HFFc6 (cell line): Measurements from ENCODE around the gene SFTPB. TPM values are rescaled to one million over a fixed set of nuclear protein-coding genes. Genes with fewer than 3 reads are reported as not detected.

Experiments used
- DNase-seq: peaks from one replicate; pipeline ENCODE4 v3.0.0-alpha.2; 2018
- H3K27ac Mint-ChIP-seq: 2 replicates; pipeline ENCODE4 v1.8.0; 2020; ENCODE audit warnings: mild to moderate bottlenecking, mixed read lengths
- H3K27me3 Mint-ChIP-seq: 2 replicates; pipeline ENCODE4 v1.8.0; 2021; ENCODE audit warnings: mild to moderate bottlenecking, moderate library complexity, mixed read lengths; ENCODE audit not compliant: insufficient read depth
- H3K36me3 Mint-ChIP-seq: 2 replicates; pipeline ENCODE4 v1.8.0; 2021; ENCODE audit warnings: low read depth, mixed read lengths
- H3K4me1 Mint-ChIP-seq: 2 replicates; pipeline ENCODE4 v1.8.0; 2020; ENCODE audit warnings: low read depth, mixed read lengths
- H3K4me3 Mint-ChIP-seq: 2 replicates; pipeline ENCODE4 v1.8.0; 2020; ENCODE audit warnings: mild to moderate bottlenecking, moderate library complexity, mixed read lengths
- H3K9me3 Mint-ChIP-seq: 2 replicates; pipeline ENCODE4 v1.8.0; 2020; ENCODE audit warnings: mild to moderate bottlenecking, mixed read lengths
- total RNA-seq, 6 experiments: library from RNA; stranded (reverse); fragmentation: NEBNext Ultra II Directional; extraction: Animal tissue kit (Norgen Biotek cat#: 25700); gene quantifications; 2 replicates in 1 of 6; 3 replicates in 5 of 6; pipeline ENCODE4 v1.2.3, GENCODE V29; 2021
- TF ChIP-seq, protein P1 (sequence below): fragments of 200-600 bp; sonication (generic); IDR thresholded peaks from 2 replicates; pipeline ENCODE4 v1.5.0; 2021; ENCODE audit warnings: antibody characterized with exemption, mild to moderate bottlenecking

The SFTPB gene
- total RNA-seq, 6 experiments from 2014 or later, result not detected

DNA sequence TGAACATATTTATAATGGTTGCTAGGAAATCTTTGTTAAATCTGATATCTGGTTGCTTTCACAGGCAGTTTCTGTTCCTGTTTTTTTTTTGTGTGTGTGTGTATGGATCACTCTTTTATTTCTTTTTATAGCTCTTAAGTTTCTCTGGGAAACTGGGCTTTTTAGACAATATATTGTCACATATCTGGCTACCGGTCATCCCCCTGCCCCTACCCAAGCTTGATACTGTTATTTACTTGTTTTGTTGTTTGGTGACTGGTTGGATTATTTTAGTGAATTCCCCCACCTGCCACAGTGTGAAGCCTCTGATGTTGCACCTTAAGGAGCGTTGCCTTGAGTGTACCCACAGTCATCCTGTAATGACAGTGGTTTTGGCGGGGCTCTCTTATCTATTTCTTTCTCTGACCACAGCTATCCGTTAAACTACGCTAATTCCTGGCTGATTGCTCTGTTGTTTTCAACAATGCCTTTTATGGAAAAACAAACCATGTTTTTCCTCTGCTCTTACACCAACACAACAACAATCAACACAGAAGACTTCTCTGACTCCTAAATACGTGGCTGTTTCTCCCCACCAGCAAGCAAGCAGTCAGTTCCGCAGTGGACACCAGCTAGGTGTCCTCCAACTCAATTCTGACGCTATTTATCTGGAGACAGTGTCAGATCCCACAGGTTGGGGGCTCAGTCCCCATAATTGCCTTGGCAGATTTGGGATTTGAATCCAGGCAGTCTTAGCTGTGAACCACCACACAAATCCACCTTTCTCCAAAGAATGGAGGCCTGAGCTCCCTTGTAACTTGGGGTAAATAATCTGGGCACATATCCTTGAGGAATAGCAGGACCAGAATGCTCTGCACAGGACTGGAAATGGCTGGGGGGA is 37.0 kb upstream of the SFTPB start:
- no peaks in the 10 kb centered on the region for H3K9me3 Mint-ChIP-seq
- no peak overlapping the region for H3K4me3 Mint-ChIP-seq
- TF ChIP-seq, protein P1, sequence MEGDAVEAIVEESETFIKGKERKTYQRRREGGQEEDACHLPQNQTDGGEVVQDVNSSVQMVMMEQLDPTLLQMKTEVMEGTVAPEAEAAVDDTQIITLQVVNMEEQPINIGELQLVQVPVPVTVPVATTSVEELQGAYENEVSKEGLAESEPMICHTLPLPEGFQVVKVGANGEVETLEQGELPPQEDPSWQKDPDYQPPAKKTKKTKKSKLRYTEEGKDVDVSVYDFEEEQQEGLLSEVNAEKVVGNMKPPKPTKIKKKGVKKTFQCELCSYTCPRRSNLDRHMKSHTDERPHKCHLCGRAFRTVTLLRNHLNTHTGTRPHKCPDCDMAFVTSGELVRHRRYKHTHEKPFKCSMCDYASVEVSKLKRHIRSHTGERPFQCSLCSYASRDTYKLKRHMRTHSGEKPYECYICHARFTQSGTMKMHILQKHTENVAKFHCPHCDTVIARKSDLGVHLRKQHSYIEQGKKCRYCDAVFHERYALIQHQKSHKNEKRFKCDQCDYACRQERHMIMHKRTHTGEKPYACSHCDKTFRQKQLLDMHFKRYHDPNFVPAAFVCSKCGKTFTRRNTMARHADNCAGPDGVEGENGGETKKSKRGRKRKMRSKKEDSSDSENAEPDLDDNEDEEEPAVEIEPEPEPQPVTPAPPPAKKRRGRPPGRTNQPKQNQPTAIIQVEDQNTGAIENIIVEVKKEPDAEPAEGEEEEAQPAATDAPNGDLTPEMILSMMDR, result no peak
- peaks cover 70% of the 10 kb centered on the region for H3K4me1 Mint-ChIP-seq
- peaks cover 5% of the 10 kb centered on the region; the same call in 1 of the 2 replicates for H3K27me3 Mint-ChIP-seq
- no peaks in the 10 kb centered on the region for H3K36me3 Mint-ChIP-seq
- DNase-seq, result no peak
- peak overlapping the region; percentile 12 for H3K27ac Mint-ChIP-seq

DNA sequence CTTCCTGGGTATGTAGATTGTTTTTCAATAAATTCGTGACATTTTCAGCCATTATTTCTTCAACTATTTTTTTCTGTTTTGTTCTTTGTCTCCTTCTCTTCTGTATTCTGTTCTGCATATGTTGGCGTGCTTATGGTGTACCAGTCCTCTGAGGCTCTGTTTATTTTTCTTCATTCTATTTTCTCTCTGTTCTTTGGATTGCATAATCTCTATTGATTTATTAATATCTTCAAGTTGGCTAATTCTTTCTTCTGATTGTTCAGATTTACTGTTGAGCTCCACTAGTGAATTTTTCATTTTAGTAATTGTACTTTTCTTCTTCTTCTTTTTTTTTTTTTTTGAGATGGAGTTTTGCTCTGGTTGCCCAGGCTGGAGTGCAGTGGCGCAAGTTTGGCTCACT is 36.0 kb upstream of the SFTPB start:
- H3K4me1 Mint-ChIP-seq, result peaks cover 62% of the 10 kb centered on the region

DNA sequence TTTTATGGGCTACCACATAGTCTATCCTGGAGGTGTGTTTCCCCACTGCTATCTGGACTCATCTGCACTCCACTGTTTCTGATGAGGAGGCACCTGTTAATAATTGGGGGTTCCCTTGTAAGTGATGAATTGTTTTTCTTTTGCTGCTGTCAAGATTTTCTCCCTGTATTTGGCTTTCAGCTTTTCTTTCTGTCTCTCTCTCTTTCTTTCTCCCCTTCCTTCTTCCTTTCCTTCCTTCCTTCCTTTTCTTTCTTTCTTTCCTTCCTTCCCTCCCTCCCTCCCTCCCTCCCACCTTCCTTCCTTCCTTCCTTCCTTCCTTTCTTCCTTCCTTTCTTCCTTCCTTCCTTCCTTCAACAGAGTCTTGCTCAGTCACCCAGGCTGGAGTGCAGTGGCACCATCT is 35.3 kb upstream of the SFTPB start:
- no peak for DNase-seq
- TF ChIP-seq, protein P1, result no peak
- H3K27ac Mint-ChIP-seq, result 0 out of 2 replicates have a peak overlapping the region, but pooled peaks have one; percentile 78
- peaks cover 62% of the 10 kb centered on the region for H3K4me1 Mint-ChIP-seq
- no peaks in the 10 kb centered on the region for H3K9me3 Mint-ChIP-seq
- peak overlapping the region; percentile 68 for H3K4me3 Mint-ChIP-seq
- no peaks in the 10 kb centered on the region for H3K36me3 Mint-ChIP-seq
- H3K27me3 Mint-ChIP-seq, result peaks cover 6% of the 10 kb centered on the region; the same call in 1 of the 2 replicates

More for the DNA sequence above, 36.0 kb upstream of the SFTPB start:
- no peak for DNase-seq
- peaks cover 5% of the 10 kb centered on the region; the same call in 1 of the 2 replicates for H3K27me3 Mint-ChIP-seq
- H3K9me3 Mint-ChIP-seq, result no peaks in the 10 kb centered on the region
- no peak overlapping the region for H3K27ac Mint-ChIP-seq
- TF ChIP-seq, protein P1, result no peak
- H3K4me3 Mint-ChIP-seq, result no peak overlapping the region
- no peaks in the 10 kb centered on the region for H3K36me3 Mint-ChIP-seq

DNA sequence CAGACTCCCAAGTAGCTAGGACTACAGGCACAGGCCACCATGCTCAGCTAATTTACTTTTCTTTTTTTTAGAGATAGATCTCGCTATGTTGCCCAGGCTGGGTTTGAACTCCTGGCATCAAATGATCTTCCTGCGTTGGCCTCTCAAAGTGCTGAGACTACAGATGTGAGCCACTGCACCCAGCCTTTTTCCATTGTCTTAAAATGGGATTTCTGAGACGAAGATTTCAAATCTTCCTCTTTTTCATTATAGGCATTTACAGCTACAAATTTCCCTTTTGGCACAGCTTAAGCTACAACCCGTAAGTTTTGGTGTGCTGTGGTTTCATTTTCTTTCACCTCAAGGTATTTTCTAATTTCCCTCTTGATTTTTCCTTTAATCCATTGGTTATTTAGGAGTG is 34.8 kb upstream of the SFTPB start:
- Mint-ChIP-seq H3K27ac (peak overlapping the region; percentile 78; the same call in 1 of the 2 replicates), H3K4me1 (peaks cover 62% of the 10 kb centered on the region)

DNA sequence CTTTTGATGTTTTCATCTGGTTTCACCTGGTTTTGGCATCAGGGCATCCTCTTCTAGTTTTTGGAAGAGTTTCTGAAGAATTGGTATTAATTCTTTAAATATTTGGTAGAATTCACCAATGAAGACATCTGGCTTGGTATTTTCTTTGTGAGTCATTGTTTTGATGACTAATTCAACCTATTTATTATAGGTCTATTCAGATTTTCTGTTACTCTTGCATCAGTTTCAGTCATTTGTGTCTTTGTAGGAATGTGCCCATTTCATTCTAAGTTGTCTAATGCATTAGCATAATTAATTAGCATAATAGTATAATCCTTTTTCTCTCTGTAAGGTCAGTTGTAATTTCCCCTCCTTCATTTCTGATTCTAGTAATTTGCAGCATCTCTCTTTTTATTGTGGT is 34.2 kb upstream of the SFTPB start:
- Mint-ChIP-seq H3K9me3 (no peaks in the 10 kb centered on the region), H3K27ac (peak overlapping the region; percentile 78), H3K36me3 (no peaks in the 10 kb centered on the region), H3K27me3 (peaks cover 9% of the 10 kb centered on the region; the same call in 1 of the 2 replicates), H3K4me3 (peak overlapping the region; percentile 68), H3K4me1 (peaks cover 60% of the 10 kb centered on the region)
- TF ChIP-seq, protein P1, result no peak
- DNase-seq, result peak; percentile 65

More for the DNA sequence above, 34.8 kb upstream of the SFTPB start:
- no peaks in the 10 kb centered on the region for H3K9me3 Mint-ChIP-seq
- peak overlapping the region; percentile 68 for H3K4me3 Mint-ChIP-seq
- no peak for DNase-seq
- TF ChIP-seq, protein P1, result no peak
- peaks cover 6% of the 10 kb centered on the region; the same call in 1 of the 2 replicates for H3K27me3 Mint-ChIP-seq
- H3K36me3 Mint-ChIP-seq, result no peaks in the 10 kb centered on the region
